GM12873 (cell line): Measurements from ENCODE around the gene USF1.
A peak's percentile ranks its signal among the peaks of the same experiment; 100 is the strongest.

Experiments used
- TF ChIP-seq, protein P1 (sequence below): IDR thresholded peaks from 2 replicates; pipeline ENCODE4 v1.5.1; 2012; ENCODE audit warnings: low read depth, mild to moderate bottlenecking, moderate library complexity, low read length, control low read depth; ENCODE audit not compliant: insufficient read depth; ENCODE audit errors: missing control alignments

Gene USF1

DNA sequence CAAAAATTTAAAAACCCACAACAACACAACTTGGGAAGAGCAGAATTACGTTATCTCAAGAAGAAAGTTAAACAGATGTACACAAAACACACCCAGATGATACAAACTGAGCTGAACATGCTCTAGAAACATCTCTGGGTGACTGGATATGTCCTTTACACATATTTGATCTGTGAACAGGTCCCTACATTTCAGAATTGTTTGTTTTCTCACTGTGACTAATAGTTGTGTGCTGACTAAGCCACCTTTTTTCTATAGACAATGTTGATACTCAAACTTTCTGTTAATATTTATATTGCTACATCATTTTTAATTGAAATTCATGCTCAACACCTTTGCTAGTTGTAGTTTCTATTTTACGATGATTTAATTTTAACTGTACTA, 23.8 kb downstream of the USF1 start:
- TF ChIP-seq, protein P1, sequence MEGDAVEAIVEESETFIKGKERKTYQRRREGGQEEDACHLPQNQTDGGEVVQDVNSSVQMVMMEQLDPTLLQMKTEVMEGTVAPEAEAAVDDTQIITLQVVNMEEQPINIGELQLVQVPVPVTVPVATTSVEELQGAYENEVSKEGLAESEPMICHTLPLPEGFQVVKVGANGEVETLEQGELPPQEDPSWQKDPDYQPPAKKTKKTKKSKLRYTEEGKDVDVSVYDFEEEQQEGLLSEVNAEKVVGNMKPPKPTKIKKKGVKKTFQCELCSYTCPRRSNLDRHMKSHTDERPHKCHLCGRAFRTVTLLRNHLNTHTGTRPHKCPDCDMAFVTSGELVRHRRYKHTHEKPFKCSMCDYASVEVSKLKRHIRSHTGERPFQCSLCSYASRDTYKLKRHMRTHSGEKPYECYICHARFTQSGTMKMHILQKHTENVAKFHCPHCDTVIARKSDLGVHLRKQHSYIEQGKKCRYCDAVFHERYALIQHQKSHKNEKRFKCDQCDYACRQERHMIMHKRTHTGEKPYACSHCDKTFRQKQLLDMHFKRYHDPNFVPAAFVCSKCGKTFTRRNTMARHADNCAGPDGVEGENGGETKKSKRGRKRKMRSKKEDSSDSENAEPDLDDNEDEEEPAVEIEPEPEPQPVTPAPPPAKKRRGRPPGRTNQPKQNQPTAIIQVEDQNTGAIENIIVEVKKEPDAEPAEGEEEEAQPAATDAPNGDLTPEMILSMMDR, result no peak

DNA sequence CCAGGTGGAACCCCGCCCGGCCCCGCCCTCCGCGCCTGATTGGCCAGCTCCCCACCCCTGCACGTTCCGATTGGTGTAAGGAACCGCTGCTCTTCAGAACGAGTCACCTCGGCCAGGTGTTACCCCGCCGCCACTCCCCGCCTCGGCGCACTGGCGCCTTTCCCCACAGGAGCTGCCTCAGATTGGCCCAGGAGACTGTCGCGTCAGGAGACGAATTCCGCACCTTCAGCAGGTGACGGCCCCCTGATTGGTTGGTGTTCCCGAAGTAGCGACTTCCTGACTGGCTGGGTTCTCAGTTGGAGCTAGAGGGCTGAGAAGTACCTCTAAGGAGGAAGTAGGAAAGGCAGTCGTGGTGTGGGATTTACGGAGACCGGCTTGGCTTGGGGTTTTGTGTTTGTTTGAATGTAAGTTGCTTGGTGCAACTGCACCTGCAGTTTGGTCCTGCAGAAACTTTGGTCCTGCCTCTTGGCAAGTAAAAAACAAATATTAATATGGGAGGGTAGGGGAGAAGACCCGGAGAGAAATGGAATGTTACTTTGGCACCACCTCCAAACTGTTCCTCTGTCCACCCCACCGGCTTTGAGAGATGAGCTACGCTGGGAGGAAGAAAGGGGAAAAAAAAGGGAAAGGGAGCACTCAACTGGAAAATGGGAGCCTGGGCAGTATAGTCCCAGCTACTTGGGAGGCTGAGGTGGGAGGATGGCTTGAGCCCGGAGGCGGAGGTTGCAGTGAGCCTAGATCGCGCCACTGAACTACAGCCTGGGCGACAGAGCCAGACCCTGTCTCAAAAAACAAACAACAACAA, 24.4 kb downstream of the USF1 start:
- TF ChIP-seq, protein P1, result no peak

DNA sequence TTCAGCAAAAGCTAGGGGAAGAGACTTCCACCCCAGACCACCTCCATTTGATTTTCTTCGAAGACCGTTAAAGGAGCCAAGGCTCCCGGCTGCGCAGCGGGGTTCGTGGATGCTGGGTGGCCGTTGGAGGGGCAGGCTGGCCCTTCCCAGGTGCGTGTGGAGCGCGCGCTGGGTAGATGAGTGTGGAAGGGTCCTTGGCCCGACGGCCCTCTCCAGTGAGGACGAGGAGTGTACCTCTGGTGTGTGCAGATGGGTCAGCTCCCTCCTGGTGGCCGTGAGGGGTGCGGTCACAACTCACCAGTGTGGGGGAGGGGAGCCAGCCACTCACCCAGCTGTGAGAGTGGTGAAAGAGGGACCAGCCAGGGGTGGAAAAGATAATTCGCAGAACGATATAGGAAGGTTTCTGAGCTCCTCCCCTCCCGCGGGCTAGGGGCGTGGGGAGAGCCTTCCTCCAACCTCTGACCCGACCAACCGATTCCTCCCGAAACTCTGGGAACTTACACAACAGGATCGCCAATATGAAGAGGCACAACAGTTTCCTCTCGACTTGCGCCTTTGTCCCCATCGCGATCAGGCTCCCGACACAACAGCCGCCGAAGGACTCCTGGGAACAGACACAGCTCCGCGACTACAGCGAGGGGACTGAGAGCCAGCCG, 25.1 kb downstream of the USF1 start, which contains the start of gene F11R:
Gene F11R (minus strand): TSS at position 644 of the 656 bp plus-strand sequence. CDS start 79 bp downstream, at position 565.
- TF ChIP-seq, protein P1, result peak; percentile 27

DNA sequence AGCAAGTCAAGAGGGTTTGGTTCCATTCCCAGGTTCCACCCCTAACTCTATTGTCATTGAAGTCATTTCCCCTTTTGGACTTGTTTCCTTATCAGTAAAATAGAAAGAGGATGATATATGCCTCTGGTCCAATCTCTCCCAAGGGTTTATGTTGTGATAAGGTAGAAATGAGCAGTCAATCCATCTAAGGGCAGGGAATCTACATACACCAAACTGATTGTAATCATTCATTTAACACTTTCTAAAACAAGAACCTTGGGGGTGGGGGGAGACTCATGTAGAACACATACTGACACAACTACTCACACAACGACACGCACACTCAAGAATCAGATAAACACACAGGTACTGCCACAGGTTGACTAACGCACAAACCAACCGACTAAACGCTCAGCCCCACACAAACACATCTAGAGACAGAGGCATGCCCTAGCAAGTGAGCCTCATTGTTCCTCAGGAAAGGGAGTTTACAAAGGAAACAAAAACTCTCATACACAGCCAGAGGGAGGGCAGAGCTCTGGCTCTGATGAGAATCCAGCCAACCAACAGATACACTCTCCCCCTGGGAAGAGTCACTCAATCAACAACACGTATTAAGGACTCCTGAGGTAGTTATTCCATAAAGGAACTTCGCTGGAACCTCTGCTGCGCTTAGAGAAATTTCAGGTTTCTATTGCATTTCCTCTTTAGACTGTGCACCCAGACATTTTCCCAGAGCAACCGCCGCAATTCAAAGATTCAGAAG, 25.9 kb downstream of the USF1 start:
- TF ChIP-seq, protein P1, result no peak

DNA sequence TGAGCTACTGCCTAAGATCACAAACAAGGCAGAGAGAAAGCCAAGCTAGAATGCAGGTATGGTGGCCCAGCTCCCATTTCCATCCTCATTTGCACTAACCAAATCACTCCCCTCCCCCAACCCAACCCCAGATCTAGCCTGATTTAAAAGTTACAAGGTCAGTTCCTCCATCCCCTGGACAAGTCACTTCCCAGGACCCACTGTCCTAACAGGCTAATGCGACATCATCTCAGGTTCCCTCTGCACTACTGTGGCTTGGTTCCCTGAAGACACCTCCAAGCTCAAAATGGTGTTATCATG, 27.2 kb downstream of the USF1 start:
- TF ChIP-seq, protein P1, result no peak

DNA sequence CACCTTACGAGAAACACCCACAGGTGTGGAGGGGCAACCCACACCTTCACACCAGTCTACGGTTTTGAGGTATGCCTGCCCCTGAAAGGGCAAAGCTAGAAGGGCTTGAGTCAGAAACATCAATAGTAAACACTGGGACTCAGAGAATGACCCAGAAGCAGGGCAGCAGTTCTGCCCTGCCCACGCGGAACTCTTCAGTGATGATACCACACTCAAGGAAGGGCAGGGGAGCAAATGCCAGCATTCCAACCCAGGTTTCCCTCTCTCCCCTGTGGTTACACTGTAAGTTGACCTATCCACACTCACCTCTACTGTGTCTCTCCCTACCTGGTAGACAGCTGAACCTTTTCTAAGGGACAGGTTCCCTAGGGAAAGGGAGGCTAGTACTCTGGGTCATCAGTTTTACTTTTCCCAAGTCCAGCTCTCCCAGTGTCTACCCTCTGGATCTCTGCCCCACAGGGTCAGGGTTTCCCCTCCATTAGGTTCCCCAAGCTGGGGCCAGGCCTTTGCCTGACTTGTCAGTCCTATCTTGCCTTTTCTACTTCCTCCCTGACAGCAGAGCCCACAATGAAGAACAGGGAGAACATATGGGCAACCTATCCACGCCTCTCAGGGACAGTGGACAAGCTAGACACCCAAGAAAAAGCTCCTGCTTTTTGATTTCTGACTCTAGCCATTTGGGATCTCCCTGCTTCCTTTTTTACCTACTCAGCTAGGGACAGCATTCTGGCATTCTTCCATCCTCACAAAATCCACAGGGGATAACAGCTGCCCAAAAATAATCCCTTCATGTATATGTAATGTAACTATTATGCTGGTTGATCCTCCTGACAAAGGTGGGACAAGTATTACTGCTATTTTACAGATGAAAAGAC, 27.8 kb downstream of the USF1 start:
- TF ChIP-seq, protein P1, result no peak
